ENCODE results near the gene TSHB. TPM values are rescaled to one million over a fixed set of nuclear protein-coding genes. Genes with fewer than 3 reads are reported as not detected.

Gene TSHB
- polyA plus RNA-seq, 4 donors: 0.43 to 0.89 TPM; not detected in 2

Other genes with a start within 250 kb of the TSHB start
- gene SIKE1, start 249.1 kb upstream of the TSHB start, polyA plus RNA-seq (ENCODE audit: insufficient read length in 4 of 4): 10 to 100 TPM; 49.0 to 55.7 (median 52.8) TPM
- under 1 TPM; 0.11 to 0.39 (median 0.23) TPM for gene SYCP1, start 175.0 kb upstream of the TSHB start, polyA plus RNA-seq (ENCODE audit: insufficient read length in 4 of 4)
- gene TSPAN2, start 59.7 kb downstream of the TSHB start, polyA plus RNA-seq (ENCODE audit: insufficient read length in 4 of 4): 10 to 100 TPM; 39.1 to 46.3 (median 41.2) TPM